OCI-M2 (cell line): ENCODE data around the gene RPL21.
"Not testable (repeated sequence)": the region's sequence is repeated elsewhere in the genome, so short reads cannot be mapped to it uniquely, and the experiment has no call there.

Experiments used
- DNase-seq: peaks from one replicate; lab custom pipeline; 2025; ENCODE audit not compliant: unreplicated experiment; lab: John Stamatoyannopoulos, UW

The RPL21 gene

GRCh38 chr13:27251166-27252091 is at the start of gene RPL21:
TSS of gene RPL21 (plus strand) at chr13:27251558. CDS start at chr13:27253777, 2,219 bp downstream.
- no peak for DNase-seq

- DNase-seq, result no peak
These were observed 49.7 kb upstream of the RPL21 start for GRCh38 chr13:27201661-27202060.

GRCh38 chr13:27203186-27203585 is 48.2 kb upstream of the RPL21 start:
- no peak for DNase-seq

GRCh38 chr13:27203854-27204253 is 47.5 kb upstream of the RPL21 start:
- no peak for DNase-seq

GRCh38 chr13:27208514-27208913 is 42.8 kb upstream of the RPL21 start:
- no peak for DNase-seq

GRCh38 chr13:27211271-27211670 is 40.1 kb upstream of the RPL21 start:
- DNase-seq, result no peak

- DNase-seq, result no peak
These were observed 39.5 kb upstream of the RPL21 start for GRCh38 chr13:27211771-27212364.

- DNase-seq, result not testable (repeated sequence)
These were observed 38.0 kb upstream of the RPL21 start for GRCh38 chr13:27213386-27213785.

- DNase-seq, result not testable (repeated sequence)
These were observed 33.6 kb upstream of the RPL21 start for GRCh38 chr13:27217791-27218190.

- DNase-seq, result not testable (repeated sequence)
These were observed 32.5 kb upstream of the RPL21 start for GRCh38 chr13:27218861-27219260.

- DNase-seq, result no peak
These were observed 31.7 kb upstream of the RPL21 start for GRCh38 chr13:27219611-27220010.

GRCh38 chr13:27222100-27222499 is 29.3 kb upstream of the RPL21 start:
- DNase-seq, result not testable (repeated sequence)

GRCh38 chr13:27226991-27227390 is 24.4 kb upstream of the RPL21 start:
- DNase-seq, result no peak

GRCh38 chr13:27228131-27228530 is 23.2 kb upstream of the RPL21 start:
- DNase-seq, result no peak

GRCh38 chr13:27229642-27230041 is 21.7 kb upstream of the RPL21 start:
- DNase-seq, result no peak

GRCh38 chr13:27233964-27234363 is 17.4 kb upstream of the RPL21 start:
- no peak for DNase-seq

- no peak for DNase-seq
These were observed 14.9 kb upstream of the RPL21 start for GRCh38 chr13:27236478-27236877.

- DNase-seq, result no peak
These were observed 8.7 kb upstream of the RPL21 start for GRCh38 chr13:27242702-27243101.

- no peak for DNase-seq
These were observed 5.7 kb upstream of the RPL21 start for GRCh38 chr13:27245610-27246009.

GRCh38 chr13:27250833-27251165 is 559 bp upstream of the RPL21 start:
- DNase-seq, result no peak

GRCh38 chr13:27252467-27252866 is 1.1 kb downstream of the RPL21 start:
- no peak for DNase-seq

GRCh38 chr13:27257233-27257568 is 5.8 kb downstream of the RPL21 start:
- no peak for DNase-seq
